Measurements from ENCODE around the gene ARL6IP4. TPM values are rescaled to one million over a fixed set of nuclear protein-coding genes. Genes with fewer than 3 reads are reported as not detected.

Gene ARL6IP4
- total RNA-seq, 1 experiment from 2014 or later = 101 TPM

GRCh38 chr12:122958198-122958888 is 22.1 kb upstream of the ARL6IP4 start:
- no peak for DNase-seq (ENCODE audit: low read depth)

GRCh38 chr12:122959566-122960192 is 20.8 kb upstream of the ARL6IP4 start:
- no peak for DNase-seq (ENCODE audit: low read depth)

GRCh38 chr12:122960193-122960569 is 20.3 kb upstream of the ARL6IP4 start:
- no peak for DNase-seq (ENCODE audit: low read depth)

DNA sequence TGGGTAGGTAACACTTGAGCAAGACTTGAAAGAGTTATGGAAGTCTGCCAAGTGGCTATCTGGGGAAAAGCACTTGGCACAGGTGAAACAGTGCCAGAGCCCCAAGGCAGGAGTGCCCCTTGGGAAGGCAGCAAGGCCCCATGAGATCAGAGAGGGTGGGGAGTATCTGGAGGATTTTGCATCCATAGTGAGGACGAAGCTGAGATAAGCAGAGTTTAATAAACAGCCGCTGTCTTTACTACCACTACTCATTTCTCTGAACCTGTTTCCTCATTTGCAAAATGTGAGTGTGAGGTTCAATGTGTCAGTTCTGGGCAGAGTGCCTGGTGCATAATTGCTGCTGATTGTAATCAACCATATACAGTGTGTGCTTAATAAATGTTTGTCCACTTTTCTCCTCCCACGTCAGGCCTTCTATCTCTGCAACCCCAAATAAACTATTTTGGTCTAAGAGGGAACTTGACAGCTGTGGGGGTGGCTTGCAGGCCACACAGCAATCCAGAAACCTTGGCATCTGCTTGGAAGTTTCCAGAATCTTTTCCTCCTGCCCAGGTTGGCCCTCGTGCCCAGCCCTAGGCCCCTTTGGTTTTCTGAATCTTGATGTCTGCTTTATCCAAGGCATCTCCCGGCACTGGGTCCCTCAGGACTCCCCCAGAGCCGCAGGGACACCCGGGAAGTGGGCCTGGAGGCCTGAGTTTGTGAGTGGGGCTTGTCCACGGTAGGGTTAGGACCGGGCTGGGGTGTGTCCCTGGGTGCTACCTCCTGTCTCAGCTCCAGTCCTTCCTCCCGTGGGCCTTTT is 18.8 kb upstream of the ARL6IP4 start:
- no peak for DNase-seq (ENCODE audit: low read depth)

DNA sequence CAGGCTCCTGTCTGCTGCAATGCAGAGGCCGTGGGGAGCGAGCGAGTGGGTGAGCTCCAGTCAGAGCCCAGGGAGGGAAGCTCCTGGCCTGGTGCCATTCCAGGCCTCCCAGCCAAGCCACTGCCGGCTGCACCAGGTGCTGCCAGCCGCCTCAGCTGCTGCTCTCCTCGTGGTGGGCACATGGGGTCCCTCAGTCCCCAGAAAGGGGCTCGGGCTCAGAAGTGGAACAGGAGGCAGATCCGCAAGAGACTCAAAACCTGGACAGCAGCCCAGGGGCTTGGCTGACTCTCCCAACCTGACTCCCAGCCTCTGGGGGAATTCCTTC is 16.6 kb upstream of the ARL6IP4 start:
- DNase-seq (ENCODE audit: low read depth) = no peak

- no peak for DNase-seq (ENCODE audit: low read depth)
Observed at GRCh38 chr12:122964439-122965257, 15.8 kb upstream of the ARL6IP4 start.

GRCh38 chr12:122965321-122965751 is 15.1 kb upstream of the ARL6IP4 start:
- no peak for DNase-seq (ENCODE audit: low read depth)

GRCh38 chr12:122965851-122966742 is 14.4 kb upstream of the ARL6IP4 start, which contains the start of gene ABCB9:
Gene ABCB9 (minus strand): TSS chr12:122966463. CDS start chr12:122960235, 6,228 bp downstream.
- DNase-seq (ENCODE audit: low read depth) = peak; percentile 86

GRCh38 chr12:122966743-122967550 is 13.5 kb upstream of the ARL6IP4 start:
- no peak for DNase-seq (ENCODE audit: low read depth)

DNA sequence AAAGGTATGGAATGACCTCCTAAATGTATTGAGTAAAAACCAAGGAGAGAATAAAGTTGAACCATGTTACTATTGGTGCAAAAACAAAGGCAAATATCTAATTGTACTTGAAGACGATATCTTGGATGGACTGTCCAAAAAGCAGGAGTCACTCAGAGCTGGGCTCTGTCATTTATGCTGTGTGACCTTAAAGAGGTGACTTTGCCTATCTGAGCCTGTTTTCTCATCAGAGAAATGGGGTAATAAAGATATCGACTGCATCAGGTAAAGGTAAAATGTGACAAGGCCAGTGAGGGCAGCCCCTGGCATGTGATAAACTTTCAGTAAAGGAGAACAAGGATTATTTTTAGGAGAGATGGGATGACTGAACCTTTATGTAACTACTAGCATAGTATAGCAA is 12.4 kb upstream of the ARL6IP4 start:
- DNase-seq (ENCODE audit: low read depth) = no peak

- no peak for DNase-seq (ENCODE audit: low read depth)
Observed at GRCh38 chr12:122969676-122970075, 10.8 kb upstream of the ARL6IP4 start.

- DNase-seq (ENCODE audit: low read depth) = peak; percentile 96
Observed at GRCh38 chr12:122974274-122974891, 6.1 kb upstream of the ARL6IP4 start.

DNA sequence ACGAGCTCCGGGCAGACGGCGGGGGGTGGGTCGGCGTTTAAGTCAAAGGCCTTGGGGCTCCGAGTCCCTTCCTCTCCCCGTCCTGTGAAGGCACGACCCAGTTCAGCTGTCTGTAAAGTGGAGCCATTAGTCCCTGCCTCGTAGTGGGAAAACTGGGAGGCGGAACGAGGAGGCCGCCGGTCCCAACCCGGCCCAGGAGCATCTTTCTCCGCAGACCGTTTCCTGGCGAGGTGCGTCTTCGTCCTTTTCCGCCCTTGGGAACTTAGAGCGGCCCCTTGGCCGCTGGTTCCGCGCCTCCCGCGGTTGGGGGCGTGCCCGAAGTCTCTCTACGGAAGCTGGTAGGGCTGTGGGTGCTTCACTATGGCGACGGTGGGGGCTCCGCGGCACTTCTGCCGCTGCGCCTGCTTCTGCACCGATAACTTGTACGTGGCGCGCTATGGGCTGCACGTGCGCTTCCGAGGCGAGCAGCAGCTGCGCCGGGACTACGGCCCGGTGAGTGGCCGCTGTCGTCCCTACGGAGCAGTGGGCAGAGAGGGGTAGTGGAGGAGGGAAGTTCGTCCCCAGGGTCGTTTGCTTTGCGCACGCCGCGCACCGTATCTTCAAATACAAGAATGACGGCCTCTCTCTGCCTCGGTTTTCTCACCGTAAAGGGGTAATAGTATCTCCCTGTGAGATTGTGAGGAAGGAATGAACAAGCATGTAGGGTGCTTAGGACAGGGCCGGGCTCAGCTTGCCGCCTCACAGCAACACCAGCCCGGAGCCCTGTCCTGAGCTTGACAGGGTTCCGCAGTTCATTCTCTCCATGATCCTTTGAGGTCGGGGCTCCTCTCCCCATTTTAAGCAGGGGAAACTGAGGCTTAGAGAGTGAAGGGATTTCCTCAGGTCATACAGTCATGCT is 5.3 kb upstream of the ARL6IP4 start, which contains the start of gene OGFOD2:
OGFOD2 (plus strand) TSS at position 353 of the 898 bp plus-strand sequence; CDS start at position 361, 8 bp downstream.
- peak; percentile 86 for DNase-seq (ENCODE audit: low read depth)

GRCh38 chr12:122975790-122976647 is 4.5 kb upstream of the ARL6IP4 start:
- DNase-seq (ENCODE audit: low read depth) = no peak

DNA sequence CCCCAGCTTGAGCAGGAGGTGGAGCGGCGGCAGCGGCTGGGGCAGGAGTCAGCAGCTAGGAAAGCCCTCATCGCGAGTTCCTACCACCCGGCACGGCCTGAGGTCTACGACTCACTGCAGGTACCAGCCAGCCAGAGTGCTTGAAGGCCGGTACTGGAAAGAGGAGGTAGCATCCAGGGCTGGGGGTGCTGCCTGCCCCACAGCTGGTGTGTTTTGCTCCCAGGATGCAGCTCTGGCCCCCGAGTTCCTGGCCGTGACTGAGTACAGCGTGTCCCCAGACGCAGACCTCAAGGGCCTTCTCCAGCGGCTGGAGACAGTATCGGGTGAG is 3.9 kb upstream of the ARL6IP4 start:
- no peak for DNase-seq (ENCODE audit: low read depth)

- DNase-seq (ENCODE audit: low read depth) = no peak
Observed at GRCh38 chr12:122977153-122977552, 3.3 kb upstream of the ARL6IP4 start.

GRCh38 chr12:122977655-122978392 is 2.7 kb upstream of the ARL6IP4 start:
- DNase-seq (ENCODE audit: low read depth) = no peak

All from RPMI7951 (cell line).